Measurements from ENCODE around the gene SLC39A11.

DNA sequence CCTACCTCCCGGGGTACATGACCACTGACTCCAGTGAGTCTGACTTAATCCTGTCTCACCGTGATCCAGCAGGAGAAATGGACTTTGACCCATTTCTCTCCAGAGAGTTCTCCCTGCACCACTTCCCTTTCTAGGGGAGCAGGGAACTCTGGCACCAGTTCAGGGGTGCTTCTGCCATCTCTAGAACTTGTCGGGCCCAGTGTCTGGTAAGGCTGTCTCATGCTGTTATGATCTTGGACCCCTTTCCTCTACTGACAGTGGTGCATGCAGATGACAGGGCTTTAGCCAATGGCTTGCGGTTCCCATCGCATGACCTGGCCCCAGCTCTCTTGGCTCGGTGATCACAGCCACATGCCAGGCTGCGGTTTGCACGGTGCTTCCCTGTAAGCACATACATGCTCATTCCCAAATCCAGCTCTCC, 62.0 kb downstream of the SLC39A11 start:
- TF ChIP-seq EP300 (IDR thresholded peaks at IDR 0.05; ENCODE audit: borderline replicate concordance) (no peak), RAD21 (IDR thresholded peaks at IDR 0.05; ENCODE audit: low read depth) (no peak), EGR1 (IDR thresholded peaks at IDR 0.05) (no peak), YY1 (IDR thresholded peaks at IDR 0.05; ENCODE audit: low read depth) (no peak), TEAD4 (IDR thresholded peaks at IDR 0.05) (no peak)
- TF ChIP-seq, protein P1, sequence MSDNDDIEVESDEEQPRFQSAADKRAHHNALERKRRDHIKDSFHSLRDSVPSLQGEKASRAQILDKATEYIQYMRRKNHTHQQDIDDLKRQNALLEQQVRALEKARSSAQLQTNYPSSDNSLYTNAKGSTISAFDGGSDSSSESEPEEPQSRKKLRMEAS (IDR thresholded peaks at IDR 0.05), result no peak
- TF ChIP-seq, protein P2, sequence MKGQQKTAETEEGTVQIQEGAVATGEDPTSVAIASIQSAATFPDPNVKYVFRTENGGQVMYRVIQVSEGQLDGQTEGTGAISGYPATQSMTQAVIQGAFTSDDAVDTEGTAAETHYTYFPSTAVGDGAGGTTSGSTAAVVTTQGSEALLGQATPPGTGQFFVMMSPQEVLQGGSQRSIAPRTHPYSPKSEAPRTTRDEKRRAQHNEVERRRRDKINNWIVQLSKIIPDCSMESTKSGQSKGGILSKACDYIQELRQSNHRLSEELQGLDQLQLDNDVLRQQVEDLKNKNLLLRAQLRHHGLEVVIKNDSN (IDR thresholded peaks at IDR 0.05), result no peak
- TF ChIP-seq, protein P3, sequence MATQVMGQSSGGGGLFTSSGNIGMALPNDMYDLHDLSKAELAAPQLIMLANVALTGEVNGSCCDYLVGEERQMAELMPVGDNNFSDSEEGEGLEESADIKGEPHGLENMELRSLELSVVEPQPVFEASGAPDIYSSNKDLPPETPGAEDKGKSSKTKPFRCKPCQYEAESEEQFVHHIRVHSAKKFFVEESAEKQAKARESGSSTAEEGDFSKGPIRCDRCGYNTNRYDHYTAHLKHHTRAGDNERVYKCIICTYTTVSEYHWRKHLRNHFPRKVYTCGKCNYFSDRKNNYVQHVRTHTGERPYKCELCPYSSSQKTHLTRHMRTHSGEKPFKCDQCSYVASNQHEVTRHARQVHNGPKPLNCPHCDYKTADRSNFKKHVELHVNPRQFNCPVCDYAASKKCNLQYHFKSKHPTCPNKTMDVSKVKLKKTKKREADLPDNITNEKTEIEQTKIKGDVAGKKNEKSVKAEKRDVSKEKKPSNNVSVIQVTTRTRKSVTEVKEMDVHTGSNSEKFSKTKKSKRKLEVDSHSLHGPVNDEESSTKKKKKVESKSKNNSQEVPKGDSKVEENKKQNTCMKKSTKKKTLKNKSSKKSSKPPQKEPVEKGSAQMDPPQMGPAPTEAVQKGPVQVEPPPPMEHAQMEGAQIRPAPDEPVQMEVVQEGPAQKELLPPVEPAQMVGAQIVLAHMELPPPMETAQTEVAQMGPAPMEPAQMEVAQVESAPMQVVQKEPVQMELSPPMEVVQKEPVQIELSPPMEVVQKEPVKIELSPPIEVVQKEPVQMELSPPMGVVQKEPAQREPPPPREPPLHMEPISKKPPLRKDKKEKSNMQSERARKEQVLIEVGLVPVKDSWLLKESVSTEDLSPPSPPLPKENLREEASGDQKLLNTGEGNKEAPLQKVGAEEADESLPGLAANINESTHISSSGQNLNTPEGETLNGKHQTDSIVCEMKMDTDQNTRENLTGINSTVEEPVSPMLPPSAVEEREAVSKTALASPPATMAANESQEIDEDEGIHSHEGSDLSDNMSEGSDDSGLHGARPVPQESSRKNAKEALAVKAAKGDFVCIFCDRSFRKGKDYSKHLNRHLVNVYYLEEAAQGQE (IDR thresholded peaks at IDR 0.05; ENCODE audit: low read depth), result no peak
